Activated effector memory CD4-positive, alpha-beta T cell treated with Interleukin-2 at 50 U/mL for 16 hours (primary cell): Measurements from ENCODE around the gene TMEM248.
A peak's percentile ranks its signal among the peaks of the same experiment; 100 is the strongest.
"Not testable (repeated sequence)": the region's sequence is repeated elsewhere in the genome, so short reads cannot be mapped to it uniquely, and the experiment has no call there.

ENCODE experiments used
- DNase-seq: peaks from one replicate; pipeline ENCODE4 v3.0.0-alpha.2; 2020

TMEM248 gene

GRCh38 chr7:66953044-66953427, 32.0 kb downstream of the TMEM248 start:
- no peak for DNase-seq

GRCh38 chr7:66957595-66958290, 36.7 kb downstream of the TMEM248 start:
- no peak for DNase-seq

GRCh38 chr7:66958538-66959350, 37.7 kb downstream of the TMEM248 start:
- DNase-seq, result no peak

- DNase-seq, result no peak
These were observed 39.2 kb downstream of the TMEM248 start for GRCh38 chr7:66960192-66960591.

- no peak for DNase-seq
These were observed 40.1 kb downstream of the TMEM248 start for GRCh38 chr7:66961096-66961495.

- no peak for DNase-seq
These were observed 43.4 kb downstream of the TMEM248 start for GRCh38 chr7:66964411-66964810.

GRCh38 chr7:66967029-66967428, 46.0 kb downstream of the TMEM248 start:
- DNase-seq, result no peak

GRCh38 chr7:66969001-66969400, 48.0 kb downstream of the TMEM248 start:
- DNase-seq, result not testable (repeated sequence)

- no peak for DNase-seq
These were observed 49.3 kb downstream of the TMEM248 start for GRCh38 chr7:66970310-66970709.

GRCh38 chr7:66974986-66975590, 54.1 kb downstream of the TMEM248 start:
- DNase-seq, result no peak

GRCh38 chr7:66978312-66978711, 57.3 kb downstream of the TMEM248 start:
- not testable (repeated sequence) for DNase-seq

GRCh38 chr7:66979013-66979412, 58.0 kb downstream of the TMEM248 start:
- not testable (repeated sequence) for DNase-seq

GRCh38 chr7:66980336-66980735, 59.3 kb downstream of the TMEM248 start:
- DNase-seq, result not testable (repeated sequence)

GRCh38 chr7:66989552-66989951, 68.5 kb downstream of the TMEM248 start:
- not testable (repeated sequence) for DNase-seq

GRCh38 chr7:66994051-66994450, 73.0 kb downstream of the TMEM248 start:
- DNase-seq, result not testable (repeated sequence)

GRCh38 chr7:66994691-66995049, 73.6 kb downstream of the TMEM248 start:
- peak; percentile 33 for DNase-seq

- DNase-seq, result peak; percentile 91
These were observed 74.2 kb downstream of the TMEM248 start, which contains the start of gene SBDS for GRCh38 chr7:66995050-66995776. SBDS (minus strand) TSS chr7:66995586; CDS start chr7:66995417, 169 bp downstream.

GRCh38 chr7:66996444-66997191, 75.6 kb downstream of the TMEM248 start, which contains the start of gene TYW1:
TYW1 (plus strand) TSS chr7:66996833; CDS start chr7:66996979, 146 bp downstream.
- DNase-seq, result peak; percentile 97

- DNase-seq, result not testable (repeated sequence)
These were observed 79.7 kb downstream of the TMEM248 start for GRCh38 chr7:67000601-67001258.

GRCh38 chr7:67004145-67004544, 83.1 kb downstream of the TMEM248 start:
- not testable (repeated sequence) for DNase-seq

GRCh38 chr7:67006965-67007364, 85.9 kb downstream of the TMEM248 start:
- DNase-seq, result no peak
